NCI-H748 (cell line): Measurements from ENCODE around the gene PRR7.
A peak's percentile ranks its signal among the peaks of the same experiment; 100 is the strongest.

Experiments used
- DNase-seq: peaks from one replicate; lab custom pipeline; 2025; ENCODE audit not compliant: unreplicated experiment; lab: John Stamatoyannopoulos, UW

Gene PRR7

DNA sequence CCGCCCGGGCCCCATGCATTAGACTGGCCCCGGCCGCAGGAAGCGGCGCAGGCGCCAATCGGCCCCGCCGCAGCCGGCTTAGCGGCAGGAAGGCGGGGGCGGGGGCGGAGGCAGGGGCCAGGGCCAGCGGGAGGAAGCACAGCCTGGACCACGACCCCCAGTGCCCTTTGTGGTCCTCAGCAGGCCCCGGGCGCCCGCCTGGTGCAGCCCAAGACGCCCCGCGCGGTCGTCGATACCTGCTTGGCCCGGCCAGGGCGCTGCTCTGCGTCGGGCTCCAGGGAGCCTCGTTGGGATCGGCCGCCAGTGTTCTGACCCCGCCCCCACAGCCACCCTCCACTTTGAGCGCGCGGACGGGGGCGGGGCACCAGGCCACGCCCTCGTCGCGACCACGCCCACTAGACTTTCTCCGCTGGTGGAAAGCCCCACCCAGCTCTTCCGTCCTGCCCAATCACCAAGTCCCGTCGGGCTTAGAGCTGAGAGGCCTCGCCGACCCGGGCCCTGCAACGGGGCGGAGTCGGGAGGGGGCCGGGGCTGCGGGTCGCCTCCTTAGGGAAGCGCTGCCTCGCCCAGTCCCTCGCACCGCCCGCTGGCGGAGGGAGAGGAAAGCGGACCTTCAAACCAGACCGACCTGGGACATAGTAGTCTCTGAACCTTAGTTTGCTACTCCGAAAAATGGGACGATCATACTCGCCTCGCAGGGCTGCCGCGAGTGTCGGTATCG lies 50.8 kb downstream of the PRR7 start, which contains the start of gene PDLIM7:
Gene PDLIM7, minus strand, starts transcription at position 313 of the 721 bp plus-strand sequence. CDS start 1,092 bp downstream, outside the sequence.
- peak; percentile 96 for DNase-seq

GRCh38 chr5:177498013-177498787 lies 51.6 kb downstream of the PRR7 start:
- DNase-seq: peak; percentile 72

DNA sequence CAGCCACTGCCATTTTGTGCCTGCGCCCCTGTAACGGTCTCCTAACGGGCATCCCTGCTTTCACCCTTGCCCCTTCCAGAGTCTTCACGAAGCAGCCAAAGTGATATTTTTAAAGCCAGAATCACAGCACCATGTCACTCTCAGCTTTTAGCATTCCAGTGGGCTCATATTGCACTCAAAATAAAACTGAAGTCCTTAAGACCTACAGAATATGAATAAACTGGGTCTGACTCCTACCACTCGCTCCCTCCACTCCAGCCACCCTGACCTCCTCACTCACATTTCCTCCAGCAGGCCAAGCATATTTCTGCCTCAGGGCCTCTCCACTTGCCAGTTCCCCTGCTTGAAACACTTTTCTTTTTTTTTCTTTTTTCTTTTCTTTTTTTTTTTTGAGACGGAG lies 53.2 kb downstream of the PRR7 start:
- DNase-seq: no peak

DNA sequence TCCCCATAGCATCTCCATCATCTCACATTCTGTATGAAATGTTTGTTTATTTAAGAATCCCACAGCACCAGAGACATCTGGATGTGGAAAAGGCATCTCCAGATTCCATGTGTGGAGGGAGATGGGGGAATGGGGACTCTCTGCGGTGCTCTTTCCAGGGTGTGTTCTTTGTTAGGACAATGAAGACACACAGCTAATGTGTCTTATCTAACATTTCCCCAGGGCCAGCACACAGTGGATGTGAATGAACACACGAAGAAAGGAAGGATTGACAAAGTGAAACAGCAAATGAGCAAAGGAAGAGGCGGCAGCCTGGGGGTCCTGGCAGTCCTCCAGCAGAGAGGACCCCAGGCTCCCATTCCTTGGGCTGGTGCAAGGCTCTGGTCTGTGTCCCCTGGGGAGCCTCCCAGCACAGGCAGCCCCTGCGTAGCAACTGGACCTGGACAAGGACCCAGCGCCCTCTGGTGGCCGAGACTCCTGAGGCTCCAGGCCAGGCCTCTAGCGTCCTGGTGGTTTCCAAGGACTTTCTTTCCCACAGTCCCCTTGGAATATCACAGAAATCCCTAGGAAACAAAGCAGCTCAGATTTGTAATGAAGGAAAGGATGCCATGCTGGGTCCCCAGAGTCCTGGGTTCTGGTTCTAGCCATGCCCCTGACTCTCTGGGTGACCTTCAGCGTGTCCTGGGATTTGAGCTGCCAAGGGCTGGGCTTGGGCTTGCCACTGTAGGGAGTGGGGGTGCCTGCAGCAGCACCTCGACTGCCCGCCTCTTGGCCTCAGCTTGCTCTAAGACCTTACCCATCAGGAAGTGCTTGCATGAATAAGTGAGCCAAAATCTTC lies 54.3 kb downstream of the PRR7 start:
- DNase-seq: peak; percentile 81

DNA sequence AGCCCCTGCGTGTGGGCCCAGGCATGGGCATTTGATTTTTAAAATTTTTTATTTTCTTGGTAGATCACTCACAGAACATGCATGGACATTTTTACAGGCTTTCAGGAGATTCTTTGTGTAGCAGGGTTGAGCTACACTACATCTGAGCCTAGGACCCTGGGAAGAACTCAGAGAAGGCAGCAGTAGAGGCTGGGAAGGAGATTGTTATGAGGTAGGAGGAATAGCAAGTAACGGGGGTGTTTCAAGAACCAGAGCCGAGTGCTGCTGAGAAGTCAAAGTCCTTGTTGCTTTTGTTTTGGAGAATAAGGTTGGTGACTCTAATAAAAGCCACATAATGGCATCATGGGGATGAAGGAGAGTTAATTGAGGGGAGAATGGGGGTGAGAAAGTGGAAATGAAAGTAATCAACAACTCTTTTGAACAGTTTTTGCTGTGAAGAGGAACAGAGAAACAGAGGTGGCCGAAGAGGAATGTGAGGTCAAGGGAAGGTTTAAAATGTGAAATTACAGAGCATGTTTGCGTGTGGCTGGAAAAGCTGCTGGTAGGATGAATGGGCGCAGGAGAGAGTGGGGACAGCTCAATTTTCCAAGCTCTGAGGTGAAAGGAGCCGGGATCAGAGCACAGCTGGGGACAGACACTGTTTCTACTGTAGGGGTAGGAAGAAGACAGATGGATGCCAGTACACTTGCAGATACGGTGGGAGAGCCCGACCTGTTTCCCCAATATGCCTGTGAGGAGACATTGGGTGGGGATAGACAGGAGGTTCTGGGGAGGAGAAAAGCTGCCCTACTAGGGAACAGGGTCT lies 55.5 kb downstream of the PRR7 start:
- DNase-seq: no peak

- DNase-seq: no peak
Observed at GRCh38 chr5:177502886-177503285, 56.3 kb downstream of the PRR7 start.

GRCh38 chr5:177503351-177504085 lies 56.9 kb downstream of the PRR7 start:
- no peak for DNase-seq

DNA sequence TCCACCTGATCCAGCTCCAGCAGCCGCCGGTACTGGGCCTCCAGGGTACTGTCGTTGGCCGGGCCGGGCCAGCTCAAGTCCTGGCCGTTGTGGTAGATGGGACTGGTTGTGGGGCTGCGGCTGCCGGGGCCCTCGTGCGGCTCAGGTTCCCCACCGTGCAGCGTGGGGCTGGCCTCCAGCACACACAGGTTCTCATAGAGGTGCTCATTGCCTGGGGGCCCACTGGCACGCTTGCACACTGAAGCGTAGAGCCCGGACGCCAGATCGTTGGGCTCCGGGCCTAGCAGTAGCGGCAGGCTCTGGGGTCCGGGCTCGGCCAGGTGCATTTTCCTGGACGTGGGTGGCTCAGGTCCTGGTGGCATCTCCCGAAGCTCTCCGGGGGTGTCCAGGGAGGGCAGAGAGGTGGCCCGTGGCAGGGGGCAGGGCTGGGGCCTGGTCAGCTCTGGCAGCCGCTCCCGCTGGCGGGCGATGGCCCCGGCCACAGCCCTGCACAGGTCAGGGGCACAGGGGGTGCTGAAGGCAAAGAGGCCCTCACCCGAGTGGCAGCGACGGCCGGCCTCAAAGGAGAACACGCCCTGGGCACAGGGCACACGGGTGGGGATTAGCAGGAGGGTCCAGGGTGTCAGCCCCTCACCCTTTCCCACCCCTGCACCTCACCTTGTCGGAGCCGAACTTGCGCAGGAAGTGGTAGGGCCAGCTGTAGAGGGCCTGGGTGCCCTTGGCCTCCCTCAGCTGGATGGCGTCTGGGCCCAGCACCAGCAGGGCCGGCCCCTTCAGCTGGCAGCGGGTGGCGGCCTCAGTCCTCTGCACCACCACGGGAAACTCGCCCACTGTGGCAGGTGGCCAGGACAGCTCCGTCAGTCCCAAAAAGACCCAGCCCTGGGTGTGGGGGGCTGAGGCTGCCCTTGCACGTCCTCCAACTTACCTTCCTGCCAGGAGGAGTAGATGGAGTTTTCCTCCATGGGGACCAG lies 57.8 kb downstream of the PRR7 start:
- DNase-seq: no peak

GRCh38 chr5:177505075-177505474 lies 58.5 kb downstream of the PRR7 start:
- no peak for DNase-seq
